Iris pigment epithelial cell (primary cell): ENCODE data around the gene MYO10.

Experiments used
- DNase-seq: peaks from one replicate; pipeline ENCODE4 v3.0.0-alpha.2; 2011; ENCODE audit warnings: low read depth

The MYO10 gene

GRCh38 chr5:16916262-16916878 is 19.7 kb downstream of the MYO10 start:
- peak; percentile 96 for DNase-seq

- DNase-seq, result no peak
These were observed 21.5 kb downstream of the MYO10 start for GRCh38 chr5:16914584-16914983.

GRCh38 chr5:16914108-16914435 is 22.0 kb downstream of the MYO10 start:
- DNase-seq, result no peak

- DNase-seq, result no peak
These were observed 22.6 kb downstream of the MYO10 start for GRCh38 chr5:16913187-16914107.

GRCh38 chr5:16912080-16912479 is 24.0 kb downstream of the MYO10 start:
- no peak for DNase-seq

- peak; percentile 77 for DNase-seq
These were observed 26.6 kb downstream of the MYO10 start for GRCh38 chr5:16909464-16909863.

- DNase-seq, result no peak
These were observed 28.8 kb downstream of the MYO10 start for GRCh38 chr5:16907270-16907669.

- DNase-seq, result no peak
These were observed 29.8 kb downstream of the MYO10 start for GRCh38 chr5:16906255-16906654.

GRCh38 chr5:16903480-16904300 is 32.4 kb downstream of the MYO10 start:
- no peak for DNase-seq

GRCh38 chr5:16902846-16903245 is 33.2 kb downstream of the MYO10 start:
- DNase-seq, result peak; percentile 74

GRCh38 chr5:16901021-16901644 is 35.0 kb downstream of the MYO10 start:
- DNase-seq, result no peak

GRCh38 chr5:16899171-16899570 is 36.9 kb downstream of the MYO10 start:
- no peak for DNase-seq

GRCh38 chr5:16897800-16898199 is 38.3 kb downstream of the MYO10 start:
- no peak for DNase-seq

GRCh38 chr5:16897284-16897704 is 38.8 kb downstream of the MYO10 start:
- DNase-seq, result peak; percentile 47

- no peak for DNase-seq
These were observed 39.3 kb downstream of the MYO10 start for GRCh38 chr5:16896767-16897166.

GRCh38 chr5:16894236-16895057 is 41.6 kb downstream of the MYO10 start:
- DNase-seq, result peak; percentile 97

GRCh38 chr5:16891033-16891432 is 45.1 kb downstream of the MYO10 start:
- no peak for DNase-seq

- DNase-seq, result peak; percentile 61
These were observed 46.0 kb downstream of the MYO10 start for GRCh38 chr5:16889972-16890519.

- DNase-seq, result peak; percentile 84
These were observed 46.7 kb downstream of the MYO10 start for GRCh38 chr5:16889203-16889971.

GRCh38 chr5:16888694-16889124 is 47.4 kb downstream of the MYO10 start:
- DNase-seq, result no peak
